Fibroblast of gingiva (primary cell): Measurements from ENCODE around the gene GNG3.
"Not testable (repeated sequence)": the region's sequence is repeated elsewhere in the genome, so short reads cannot be mapped to it uniquely, and the experiment has no call there.

Source experiments
- DNase-seq: peaks from one replicate; pipeline ENCODE4 v3.0.0-alpha.2; 2011; ENCODE audit warnings: low read depth

GNG3 gene

DNA sequence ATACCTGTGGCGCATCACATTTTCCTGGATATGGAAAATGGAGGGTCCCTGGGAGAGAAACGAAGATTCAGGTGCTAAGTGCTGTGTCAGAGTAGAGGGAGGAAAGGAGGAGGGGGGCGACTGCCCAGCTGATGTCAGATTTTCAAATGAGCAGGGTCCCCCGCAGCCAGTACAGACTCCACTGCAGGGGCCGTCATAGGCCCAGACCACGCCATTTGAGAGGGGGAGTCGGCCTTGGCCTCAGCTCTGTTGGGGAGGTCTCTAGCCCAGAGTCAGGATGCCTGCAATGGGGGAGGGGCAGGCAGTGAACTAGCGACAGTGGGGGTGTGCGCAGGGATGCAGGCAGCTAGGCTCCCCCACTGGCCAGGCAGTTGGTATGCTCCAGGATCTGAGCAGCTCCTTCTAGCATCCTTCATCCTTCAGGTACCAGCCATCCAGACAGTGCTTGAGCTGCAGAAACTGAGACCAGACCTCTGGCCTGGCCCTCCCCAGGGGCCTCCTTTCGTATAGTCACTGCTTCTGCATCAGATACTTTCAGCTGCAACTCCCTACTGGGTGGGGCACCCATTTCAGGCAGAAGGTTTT lies at the start of gene GNG3, which contains the start of gene BSCL2:
TSS of gene GNG3 (plus strand) at position 400 of the 585 bp plus-strand sequence. CDS start 620 bp downstream, outside the sequence.
TSS of gene BSCL2 (minus strand) at position 148 of the 585 bp plus-strand sequence. CDS start 229 bp downstream, outside the sequence.
- DNase-seq, result no peak

DNA sequence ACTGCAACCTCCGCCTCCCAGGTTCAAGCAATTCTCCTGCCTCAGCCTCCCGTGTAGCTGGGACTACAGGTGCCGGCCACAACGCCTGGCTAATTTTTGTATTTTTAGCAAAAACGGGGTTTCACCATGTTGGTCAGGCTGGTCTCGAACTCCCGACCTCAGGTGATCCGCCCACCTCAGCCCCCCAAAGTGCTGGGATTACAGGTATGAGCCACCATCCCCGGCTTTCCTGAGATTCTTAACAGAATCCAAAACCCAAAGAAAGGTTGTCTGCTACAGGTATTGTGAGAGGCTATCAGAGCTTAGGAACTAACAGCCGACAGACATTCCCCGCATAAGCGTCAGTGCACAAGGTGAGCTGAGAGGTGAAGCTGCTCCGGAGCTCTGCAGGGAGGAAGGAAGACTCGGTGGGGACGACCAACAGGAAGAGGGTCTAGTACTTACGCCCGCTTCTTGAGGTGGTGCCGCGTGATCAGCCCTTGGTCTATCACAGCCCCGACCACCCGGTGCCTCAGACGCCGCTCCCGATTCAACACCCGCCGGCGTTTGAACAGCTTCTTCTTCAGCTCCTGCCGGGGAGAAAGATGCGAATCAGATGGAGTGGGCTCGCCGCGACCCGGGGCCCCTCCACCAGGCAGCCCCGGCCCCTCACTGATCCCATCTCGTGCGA lies 42.9 kb upstream of the GNG3 start:
- no peak for DNase-seq

DNA sequence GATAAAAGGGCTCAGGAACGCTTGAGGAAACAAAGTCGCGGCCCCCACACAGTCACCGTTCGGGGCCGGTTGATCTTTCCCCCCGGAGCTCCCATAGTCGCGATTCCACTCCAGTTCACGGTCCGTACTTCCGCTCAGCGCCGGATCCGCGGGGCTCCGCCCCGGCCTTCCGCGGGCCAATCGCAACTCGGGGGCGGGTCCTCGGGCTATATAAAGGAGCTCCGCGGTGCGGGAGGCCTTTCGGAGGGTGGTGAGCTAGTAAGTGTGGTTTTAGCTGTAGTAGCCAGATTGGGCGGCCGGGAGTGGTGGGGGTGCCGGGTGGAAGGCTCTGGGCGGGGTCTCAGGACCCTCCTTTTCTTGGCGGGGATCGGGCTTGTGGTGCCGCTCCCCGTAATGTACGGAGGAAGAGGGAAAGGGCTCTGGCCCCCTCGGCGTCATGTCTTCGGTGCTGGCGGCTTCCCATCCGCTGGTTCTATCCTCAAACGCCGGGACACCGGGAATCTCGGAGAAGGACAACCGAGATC lies 42.3 kb upstream of the GNG3 start, which contains the start of the genes C11orf98 and CSKMT:
TSS of gene C11orf98 (minus strand) at position 136 of the 524 bp plus-strand sequence. CDS start at position 95, 41 bp downstream.
TSS of gene CSKMT (plus strand) at position 238 of the 524 bp plus-strand sequence. CDS start 568 bp downstream, outside the sequence.
- peak; percentile 94 for DNase-seq

DNA sequence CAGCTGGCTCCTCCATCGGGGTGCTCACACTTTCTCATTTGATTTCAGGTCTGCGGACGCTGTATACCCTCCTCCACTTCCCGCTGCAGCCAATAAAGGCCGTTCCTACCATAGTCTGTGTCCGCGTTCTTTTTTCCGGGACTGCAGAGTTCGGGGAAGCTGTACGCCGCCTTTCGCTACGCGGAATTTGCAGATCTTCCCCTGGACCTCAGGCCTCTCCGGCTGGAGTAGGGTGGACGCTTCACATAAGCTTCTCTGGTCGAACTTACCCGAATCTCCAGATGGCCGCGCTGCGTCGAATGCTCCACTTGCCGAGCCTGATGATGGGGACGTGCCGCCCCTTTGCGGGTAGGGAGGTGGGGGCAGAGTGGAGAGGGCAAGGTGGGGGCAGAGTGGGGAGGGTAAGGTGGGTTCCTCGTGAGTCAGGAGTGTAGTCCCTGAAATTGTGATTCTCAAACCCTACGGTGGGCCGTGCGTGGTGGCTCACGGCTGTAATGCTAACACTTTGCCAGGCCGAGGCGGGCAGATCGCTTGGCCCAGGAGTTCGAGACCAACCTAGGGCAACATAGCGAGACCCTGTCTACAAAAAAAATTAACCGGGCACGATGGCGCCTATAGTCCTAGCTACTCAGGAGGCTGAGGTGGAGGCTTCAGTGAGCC lies 41.7 kb upstream of the GNG3 start:
- DNase-seq, result peak; percentile 56

DNA sequence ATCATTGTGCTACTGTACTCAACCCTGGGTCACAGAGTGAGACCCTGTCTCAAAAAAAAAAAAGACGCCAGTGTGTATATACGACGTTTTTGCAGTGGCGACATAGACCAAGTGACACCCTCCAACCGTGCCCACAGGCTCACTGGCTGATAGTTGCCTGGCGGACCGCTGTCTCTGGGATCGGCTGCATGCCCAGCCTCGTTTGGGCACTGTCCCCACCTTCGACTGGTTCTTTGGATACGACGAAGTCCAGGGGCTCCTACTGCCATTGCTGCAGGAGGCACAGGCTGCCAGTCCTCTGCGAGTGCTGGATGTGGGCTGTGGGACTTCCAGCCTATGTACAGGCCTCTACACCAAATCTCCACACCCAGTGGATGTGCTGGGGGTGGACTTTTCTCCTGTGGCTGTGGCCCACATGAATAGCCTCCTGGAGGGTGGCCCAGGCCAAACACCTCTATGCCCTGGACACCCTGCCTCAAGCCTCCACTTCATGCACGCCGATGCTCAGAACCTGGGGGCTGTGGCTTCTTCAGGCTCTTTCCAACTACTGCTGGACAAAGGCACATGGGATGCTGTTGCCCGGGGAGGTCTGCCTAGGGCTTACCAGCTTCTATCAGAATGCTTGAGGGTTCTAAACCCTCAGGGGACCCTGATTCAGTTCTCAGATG lies 41.1 kb upstream of the GNG3 start:
- no peak for DNase-seq

DNA sequence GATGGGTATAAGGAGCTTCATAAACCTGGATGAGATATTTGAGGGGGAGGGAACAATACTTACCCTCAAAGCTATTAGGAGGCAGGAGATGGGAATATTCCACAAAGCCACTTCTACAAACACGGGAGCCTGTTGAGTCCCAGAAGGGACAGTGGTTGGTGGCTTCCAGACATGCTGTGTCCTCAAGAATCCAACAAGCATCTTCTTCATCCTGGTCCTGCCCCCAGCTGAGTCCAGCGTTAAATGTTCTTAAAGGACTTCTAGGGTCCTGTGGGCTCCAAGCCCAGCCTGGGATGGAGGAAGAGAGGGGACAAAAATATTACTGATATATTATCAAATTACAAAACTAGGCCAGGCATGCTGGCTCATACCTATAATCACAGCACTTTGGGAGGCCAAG lies 40.0 kb upstream of the GNG3 start:
- no peak for DNase-seq

DNA sequence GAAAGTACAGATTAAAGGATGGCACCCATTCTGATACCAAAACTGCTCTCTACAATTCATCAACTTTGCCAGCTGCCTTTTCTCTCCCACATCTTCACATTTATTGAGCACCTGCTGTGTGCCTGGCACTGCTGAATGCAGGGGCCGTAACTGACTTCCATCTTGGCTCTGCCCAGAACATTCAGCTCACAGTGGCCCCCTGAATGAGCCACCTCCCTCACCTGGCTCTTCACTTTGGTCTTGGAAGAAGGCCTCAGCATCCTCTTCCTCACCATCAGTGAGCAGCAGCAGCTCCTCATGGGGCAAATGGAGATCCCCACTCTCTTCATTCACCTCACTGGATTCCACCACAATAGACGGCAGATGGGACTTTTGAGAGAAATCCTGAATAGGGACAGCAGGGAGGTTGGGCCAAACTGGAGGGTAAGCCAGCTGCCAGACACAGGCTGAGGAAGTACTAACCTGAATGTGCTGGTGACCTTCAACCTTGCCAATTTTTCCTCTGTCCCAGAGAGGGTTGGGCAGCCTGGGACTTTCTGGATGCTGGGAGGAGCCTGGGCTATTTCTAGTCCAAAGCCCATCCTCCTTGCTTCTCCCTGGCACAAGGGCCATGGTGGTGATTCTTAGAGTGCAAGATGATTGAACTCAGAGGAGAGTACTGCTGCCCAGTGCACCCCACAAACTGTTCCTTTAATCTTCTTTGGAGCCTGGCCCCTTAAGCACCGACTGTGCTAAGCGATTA lies 37.9 kb upstream of the GNG3 start:
- no peak for DNase-seq

DNA sequence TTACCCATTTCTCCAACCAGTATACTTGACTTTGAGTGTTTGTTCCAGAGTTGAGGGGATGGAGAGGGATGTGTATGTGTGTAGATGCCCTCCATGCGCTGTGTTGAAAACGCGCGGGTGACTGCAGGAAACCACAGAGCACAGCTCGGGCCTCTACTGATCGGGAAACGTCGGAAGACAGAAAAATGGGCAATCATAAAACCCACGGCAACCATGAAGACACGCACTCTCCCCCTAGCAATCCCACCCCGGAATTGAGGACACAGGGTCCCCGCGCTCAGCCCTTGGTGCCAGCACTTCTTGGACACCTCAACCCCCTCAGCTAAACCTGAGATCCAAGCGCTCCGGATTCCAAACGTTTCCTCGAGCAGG lies 36.3 kb upstream of the GNG3 start:
- no peak for DNase-seq

DNA sequence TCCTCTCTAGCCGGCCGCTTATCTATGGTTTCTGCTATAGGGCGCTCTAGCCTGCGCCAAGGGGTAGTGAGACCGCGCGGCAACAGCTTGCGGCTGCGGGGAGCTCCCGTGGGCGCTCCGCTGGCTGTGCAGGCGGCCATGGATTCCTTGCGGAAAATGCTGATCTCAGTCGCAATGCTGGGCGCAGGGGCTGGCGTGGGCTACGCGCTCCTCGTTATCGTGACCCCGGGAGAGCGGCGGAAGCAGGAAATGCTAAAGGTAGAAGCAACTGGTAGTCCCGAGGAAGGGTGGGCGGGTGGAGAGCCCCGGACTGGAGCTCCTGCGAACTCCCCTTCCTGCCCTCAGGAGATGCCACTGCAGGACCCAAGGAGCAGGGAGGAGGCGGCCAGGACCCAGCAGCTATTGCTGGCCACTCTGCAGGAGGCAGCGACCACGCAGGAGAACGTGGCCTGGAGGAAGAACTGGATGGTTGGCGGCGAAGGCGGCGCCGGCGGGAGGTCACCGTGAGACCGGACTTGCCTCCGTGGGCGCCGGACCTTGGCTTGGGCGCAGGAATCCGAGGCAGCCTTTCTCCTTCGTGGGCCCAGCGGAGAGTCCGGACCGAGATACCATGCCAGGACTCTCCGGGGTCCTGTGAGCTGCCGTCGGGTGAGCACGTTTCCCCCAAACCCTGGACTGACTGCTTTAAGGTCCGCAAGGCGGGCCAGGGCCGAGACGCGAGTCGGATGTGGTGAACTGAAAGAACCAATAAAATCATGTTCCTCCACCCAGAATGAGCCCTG lies 35.7 kb upstream of the GNG3 start, which contains the start of the genes LBHD1 and UQCC3:
TSS of gene LBHD1 (minus strand) at position 660 of the 782 bp plus-strand sequence. CDS start 2,236 bp downstream, outside the sequence.
TSS of gene UQCC3 (plus strand) at position 66 of the 782 bp plus-strand sequence. CDS start at position 139, 73 bp downstream.
- DNase-seq, result peak; percentile 87

DNA sequence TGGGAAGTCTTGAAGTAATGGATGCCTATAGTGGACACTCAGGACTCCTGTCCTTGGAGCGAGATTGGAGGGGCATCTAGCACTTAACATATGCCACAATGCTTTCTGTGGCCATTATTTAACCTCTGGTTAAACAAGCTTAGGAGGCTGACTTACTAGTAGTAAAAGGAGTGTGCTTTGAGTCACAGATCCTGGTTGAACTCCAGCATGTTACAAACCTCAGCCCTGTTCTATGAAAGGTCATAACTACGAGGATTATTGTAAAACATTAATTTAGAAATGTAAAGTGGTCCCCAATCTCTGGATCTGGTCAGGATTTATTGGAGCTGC lies 34.3 kb upstream of the GNG3 start:
- no peak for DNase-seq

DNA sequence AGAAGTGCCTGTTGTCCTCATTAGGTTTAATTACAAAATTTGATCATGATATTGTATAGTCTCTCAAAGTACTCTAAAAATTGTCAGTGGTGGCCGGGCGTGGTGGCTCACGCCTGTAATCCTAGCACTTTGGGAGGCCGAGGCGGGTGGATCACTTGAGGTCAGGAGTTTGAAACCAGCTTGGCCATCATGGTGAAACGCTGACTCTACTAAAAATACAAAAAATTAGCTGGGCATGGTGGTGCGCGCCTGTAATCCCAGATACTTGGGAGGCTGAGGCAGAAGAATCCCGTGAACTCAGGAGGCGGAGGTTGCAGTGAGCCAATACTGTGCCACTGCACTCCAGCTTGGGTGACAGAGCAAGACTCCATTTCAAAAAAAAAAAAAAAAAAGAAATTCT lies 32.1 kb upstream of the GNG3 start:
- DNase-seq, result not testable (repeated sequence)

DNA sequence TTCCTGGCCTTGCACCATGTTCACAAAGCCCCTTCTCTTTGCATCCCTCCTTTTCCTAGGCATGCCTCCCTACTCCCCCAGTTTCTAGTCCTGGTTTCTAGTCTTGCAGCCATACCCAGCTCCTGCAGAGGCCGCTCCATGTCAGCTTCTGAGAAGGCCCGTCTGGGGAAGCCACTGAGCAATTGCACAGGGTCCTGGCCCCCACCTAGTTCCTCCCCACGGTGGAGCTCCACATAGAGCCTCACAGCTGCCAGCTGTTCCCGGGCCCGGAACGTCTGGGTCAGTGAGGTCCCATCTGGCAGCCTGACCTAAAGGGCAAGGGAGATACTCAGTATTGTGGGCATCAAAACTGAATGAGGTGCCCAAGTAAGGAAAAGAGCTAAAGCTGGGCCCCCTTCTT lies 30.8 kb upstream of the GNG3 start:
- no peak for DNase-seq

DNA sequence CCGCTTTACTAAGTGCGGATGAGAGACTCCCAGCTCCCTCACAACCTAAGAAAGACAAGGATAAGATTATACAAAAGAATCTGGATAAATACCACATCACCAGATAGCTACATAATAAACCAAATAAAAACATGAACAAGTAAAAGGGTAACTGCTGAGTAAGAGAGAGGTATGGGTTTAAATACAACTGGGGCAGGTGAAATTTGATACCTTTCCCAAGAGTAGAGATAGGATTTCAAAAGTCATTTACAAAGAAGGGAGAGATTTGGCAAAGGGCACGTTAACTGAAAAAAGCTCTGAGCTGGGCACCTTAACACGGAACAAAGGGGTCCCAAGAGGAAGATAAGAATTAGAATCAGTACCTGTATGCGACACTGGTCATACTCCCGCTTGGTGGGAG lies 30.3 kb upstream of the GNG3 start:
- DNase-seq, result peak; percentile 30

DNA sequence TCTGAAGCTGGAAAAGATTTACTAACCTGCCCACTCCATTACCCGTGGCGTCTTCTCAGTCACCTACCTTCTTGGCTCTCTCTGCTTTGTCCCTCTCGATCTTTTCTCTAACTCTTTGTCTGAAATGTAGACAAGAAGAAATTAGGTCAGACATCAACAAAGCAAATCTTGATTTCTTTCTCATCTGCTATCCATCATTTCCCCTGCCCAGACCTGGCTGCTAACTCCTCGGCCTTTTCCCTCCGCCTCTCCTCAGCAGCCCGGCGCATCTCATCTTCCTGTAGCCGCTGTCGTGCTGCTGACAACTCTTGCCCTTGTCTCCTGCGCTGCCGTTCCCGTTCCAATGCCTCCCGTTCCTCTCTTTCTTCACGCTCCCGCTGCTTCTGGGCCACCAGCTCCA lies 29.8 kb upstream of the GNG3 start:
- DNase-seq, result no peak

DNA sequence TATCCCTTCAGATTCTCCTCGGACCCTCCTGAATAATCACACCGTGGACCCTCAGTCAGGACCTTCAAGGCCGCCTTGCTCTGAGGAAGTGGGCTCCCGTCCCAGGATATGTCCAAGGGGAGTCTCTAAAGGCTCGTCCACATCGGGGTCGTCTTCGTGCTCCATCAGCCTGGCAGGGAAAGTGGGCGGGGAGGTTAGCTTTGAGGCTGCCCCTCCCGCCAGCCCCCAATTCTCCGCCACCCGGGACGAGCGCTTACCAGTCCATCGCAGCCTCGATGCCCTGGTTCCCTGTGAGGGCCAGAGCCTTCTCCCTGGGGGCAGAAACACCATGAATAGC lies 29.1 kb upstream of the GNG3 start:
- DNase-seq, result no peak

DNA sequence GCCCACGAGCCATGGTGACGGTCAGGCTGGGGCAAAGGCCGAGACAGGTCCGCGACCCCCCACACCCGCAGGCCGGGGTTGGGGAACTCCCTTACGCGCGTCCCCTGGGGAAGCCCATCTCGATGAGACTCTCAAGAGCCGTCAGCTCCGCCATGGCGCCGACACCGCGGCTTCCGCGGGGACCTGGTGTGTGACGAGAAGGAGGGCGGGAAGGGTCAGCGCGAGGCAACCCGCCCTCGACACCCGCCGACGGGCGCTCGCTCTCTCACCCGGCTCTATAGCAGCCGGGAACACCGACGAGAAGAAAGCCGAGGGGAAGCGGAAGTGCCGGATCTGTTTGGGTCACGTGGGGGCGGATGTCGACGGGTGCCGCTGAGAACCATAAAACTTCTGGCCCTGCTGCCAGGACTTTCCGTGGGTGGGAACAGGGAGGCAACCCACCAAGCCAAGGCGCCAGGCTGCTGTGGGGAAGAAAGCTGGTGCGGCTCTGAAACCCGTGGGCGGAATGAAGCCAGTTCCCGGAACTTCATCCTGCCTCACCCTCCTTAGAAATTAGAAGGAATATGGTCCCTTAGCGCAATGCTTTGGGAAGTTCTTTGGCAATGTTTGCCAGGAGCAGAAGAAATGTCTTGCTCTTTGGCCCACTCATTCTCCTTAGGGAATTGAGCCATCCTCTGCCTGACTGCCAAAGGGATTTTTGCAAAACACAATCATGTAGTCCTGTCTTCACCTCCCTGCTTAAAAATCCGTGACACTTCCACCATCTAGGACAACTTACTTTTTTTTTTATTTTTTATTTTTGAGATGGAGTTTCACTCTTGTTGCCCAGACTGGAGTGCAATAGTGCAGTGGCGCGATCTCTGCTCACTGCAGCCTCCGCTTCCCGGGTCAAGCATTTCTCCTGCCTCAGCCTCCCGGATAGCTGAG lies 28.4 kb upstream of the GNG3 start, which contains the start of gene UBXN1:
TSS of gene UBXN1 (minus strand) at position 304 of the 927 bp plus-strand sequence. CDS start at position 154, 150 bp downstream.
- DNase-seq, result peak; percentile 97

DNA sequence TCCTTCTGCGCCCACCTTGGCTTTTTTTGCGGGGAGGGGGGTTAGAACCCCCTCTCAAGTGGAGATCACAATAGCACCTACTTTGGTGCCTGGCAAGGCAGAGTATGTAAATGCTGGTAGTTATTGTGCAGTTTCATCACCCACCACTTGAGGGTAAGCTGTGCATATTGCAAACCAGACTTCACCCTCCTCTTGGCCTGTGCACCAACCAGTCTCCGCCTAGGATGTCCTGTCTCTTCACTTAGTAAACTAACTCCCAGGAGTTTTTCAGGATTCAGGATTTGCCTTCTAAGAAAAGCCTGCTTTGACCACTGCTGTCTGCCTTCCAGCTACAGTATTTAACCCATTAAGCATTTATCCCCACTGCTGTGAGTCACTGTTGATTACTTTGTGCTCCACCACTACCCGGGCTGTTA lies 26.6 kb upstream of the GNG3 start:
- peak; percentile 88 for DNase-seq

DNA sequence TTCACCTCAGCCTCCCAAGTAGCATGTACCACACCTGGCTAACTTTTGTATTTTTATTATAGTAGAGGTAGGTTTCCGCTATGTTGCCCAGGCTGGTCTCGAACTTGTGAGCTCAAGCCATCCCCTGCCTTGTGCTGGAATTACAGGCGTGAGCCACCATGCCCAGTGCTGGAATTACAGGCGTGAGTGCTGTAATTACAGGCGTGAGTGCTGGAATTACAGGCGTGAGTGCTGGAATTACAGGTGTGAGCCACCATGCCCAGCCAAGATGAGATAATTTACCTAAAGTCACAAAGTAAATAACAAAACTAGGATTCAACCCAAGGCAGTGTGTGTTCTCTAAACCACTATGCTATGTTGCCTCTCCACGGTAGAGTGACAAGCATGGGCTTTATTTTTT lies 25.0 kb upstream of the GNG3 start:
- no peak for DNase-seq
